GM19468 (cell line): ENCODE data around the gene SLC38A8.

ENCODE experiments used
- ATAC-seq: cut with Tn5 transposase; IDR thresholded peaks from one replicate; pipeline ENCODE4 v1.9.1; 2021; ENCODE audit warnings: mild to moderate bottlenecking, moderate library complexity, moderate number of reproducible peaks; ENCODE audit not compliant: unreplicated experiment; ENCODE audit errors: extremely low read depth

SLC38A8 gene

GRCh38 chr16:84042308-84042878 lies at the start of gene SLC38A8:
Gene SLC38A8 (minus strand): TSS chr16:84042795. CDS start chr16:84042157, 638 bp downstream.
- no peak for ATAC-seq

DNA sequence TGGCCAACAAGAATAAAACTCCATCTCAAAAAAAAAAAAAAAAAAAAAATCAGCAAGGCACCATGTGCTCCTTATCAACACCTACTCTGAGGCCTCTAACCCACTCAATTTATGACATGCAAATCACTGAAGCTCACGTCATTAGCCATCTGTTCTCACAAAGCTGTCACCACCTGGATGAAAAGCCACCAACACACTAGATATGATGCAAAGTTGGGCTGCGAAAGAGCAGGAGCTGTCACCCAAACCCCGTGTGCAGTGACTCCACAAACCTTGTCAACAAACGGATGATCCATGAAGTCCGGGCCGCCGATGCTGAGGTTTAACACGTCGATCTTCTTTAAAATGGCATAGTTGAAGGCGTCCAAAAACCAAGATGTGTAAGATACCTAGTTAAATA lies 48.9 kb upstream of the SLC38A8 start:
- no peak for ATAC-seq

GRCh38 chr16:84090211-84090610 lies 47.6 kb upstream of the SLC38A8 start:
- ATAC-seq: no peak

GRCh38 chr16:84088695-84089395 lies 46.2 kb upstream of the SLC38A8 start:
- ATAC-seq: peak; percentile 47

GRCh38 chr16:84087466-84088151 lies 45.0 kb upstream of the SLC38A8 start:
- no peak for ATAC-seq

DNA sequence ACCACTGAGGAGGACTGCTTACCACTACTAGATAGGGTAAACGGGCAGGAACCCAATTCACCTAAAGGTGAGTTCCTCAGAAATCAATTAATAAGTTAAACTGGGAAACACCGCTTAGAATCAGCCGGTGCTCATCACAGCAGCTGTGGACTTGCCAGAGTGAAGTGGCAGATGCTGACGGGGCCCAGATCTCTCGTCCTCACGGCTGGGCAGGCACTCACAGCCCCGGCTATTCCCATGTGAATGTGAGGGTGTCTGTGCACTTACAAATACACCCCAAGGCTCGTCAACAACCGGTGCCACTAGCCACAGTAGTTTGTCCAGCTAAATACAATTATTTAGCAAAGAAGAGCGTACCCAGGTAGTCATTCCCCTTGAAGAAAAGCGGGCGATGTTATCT lies 44.4 kb upstream of the SLC38A8 start:
- ATAC-seq: no peak

DNA sequence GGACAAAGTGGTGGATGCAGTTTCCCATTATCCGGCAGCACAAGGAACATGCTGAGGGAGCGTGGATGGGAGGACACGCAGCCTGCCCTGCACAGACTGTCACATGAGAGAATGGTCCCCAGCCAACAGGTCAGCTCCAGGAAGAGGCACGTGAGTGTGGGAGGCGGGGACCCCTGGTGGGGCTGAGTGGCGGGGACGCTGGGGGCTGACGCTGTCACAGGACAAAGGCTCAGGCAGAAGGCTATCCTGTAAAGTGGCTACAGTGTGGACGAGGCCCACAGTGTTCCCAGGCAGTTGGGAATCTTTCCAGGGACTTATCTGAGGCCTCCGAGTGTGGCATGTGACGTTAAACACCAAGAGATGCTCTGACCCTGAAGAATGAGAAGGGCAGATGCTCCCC lies 43.7 kb upstream of the SLC38A8 start:
- ATAC-seq: no peak

DNA sequence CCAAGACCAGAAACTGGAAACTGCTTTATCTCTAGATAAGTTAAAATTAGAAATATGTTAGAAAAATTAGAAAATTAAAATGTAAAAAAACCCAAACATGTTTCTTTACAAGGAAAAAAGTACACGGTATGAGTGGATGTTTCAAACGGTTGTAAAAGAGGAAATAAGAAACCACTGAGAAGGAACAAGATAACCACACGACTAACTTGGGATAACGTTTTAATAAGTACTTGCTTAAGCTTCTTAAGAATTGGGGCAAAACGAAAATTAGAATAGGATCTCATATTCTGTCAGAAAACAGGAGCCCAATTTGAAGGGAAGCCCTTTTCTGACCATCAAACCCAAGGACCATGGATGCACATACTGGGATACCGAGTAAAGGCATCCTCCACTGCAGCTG lies 43.2 kb upstream of the SLC38A8 start:
- no peak for ATAC-seq

GRCh38 chr16:84085271-84085667 lies 42.7 kb upstream of the SLC38A8 start:
- no peak for ATAC-seq

DNA sequence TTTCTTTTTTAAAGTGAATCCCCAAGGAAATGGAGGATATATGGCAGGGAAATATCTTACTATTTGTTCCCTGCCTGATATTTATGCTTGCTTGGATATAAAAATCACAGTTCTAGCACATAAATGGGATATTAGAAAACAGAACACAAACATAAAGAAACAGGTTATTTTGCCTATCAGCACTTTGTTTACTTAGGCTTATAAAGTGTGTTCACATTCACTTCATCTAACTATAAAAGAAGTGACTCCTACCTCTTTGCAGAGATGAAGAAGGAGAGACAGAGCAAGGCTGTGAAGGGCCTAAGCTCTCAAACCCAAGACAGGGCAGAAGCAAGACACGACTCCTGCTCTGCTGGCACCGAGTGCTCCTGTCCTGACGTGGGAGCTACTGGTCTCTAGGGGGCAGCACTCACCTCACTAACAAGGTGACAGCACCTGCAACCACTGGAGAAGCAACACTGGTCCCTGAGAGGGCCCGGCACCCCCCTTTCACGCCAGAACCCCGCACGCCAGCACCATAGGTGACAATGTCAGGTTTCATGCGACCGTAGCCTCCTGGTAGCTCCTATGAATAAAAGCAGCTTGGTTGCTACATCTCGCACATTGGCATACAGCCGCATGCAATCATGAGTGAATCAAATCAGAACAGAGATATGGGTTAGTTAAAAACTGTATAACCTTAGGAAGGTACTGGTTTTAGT lies 42.1 kb upstream of the SLC38A8 start:
- ATAC-seq: no peak

GRCh38 chr16:84082835-84083569 lies 40.4 kb upstream of the SLC38A8 start:
- no peak for ATAC-seq

GRCh38 chr16:84082110-84082509 lies 39.5 kb upstream of the SLC38A8 start:
- ATAC-seq: no peak

- no peak for ATAC-seq
Measured at GRCh38 chr16:84081446-84081989, 38.9 kb upstream of the SLC38A8 start.

DNA sequence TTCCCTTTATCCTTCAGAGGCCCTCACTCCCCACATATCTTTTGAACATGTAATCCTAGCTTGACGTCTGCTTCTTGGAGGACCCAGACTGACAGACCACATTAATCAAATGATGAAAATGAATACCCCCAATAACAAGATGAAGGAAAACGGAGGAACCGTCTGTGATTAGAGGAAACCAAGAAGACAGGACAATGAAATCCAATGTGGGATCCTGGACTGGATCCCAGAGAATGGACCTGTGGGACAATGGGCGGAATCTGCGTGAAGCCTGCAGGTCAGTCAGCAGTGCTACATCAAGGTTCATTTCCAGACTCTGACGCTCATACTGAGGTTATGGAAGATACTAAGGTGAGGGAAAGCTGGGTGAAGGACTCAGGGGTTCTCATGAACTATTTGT lies 38.2 kb upstream of the SLC38A8 start:
- ATAC-seq: no peak

DNA sequence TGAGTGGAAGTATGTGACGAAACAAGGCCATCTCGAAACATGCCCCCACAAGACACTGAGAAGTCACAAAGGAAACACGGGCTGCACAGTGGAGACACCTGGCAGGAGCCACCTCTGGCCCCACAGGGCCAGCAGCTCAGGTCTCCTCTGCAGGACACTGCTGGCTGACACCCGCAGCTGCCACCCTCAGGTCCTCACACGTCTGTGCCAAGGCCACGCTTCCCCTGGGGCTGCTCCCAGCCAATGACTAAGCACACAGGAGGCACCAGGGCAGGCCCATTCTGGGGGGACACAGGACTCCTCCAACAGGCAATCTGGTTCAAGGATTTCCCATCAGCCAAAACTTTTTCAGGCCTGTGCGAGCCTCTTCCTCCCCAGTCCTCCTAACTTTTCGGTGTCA lies 37.8 kb upstream of the SLC38A8 start:
- no peak for ATAC-seq

- no peak for ATAC-seq
Measured at GRCh38 chr16:84079664-84080063, 37.1 kb upstream of the SLC38A8 start.

GRCh38 chr16:84075376-84075775 lies 32.8 kb upstream of the SLC38A8 start:
- ATAC-seq: no peak

DNA sequence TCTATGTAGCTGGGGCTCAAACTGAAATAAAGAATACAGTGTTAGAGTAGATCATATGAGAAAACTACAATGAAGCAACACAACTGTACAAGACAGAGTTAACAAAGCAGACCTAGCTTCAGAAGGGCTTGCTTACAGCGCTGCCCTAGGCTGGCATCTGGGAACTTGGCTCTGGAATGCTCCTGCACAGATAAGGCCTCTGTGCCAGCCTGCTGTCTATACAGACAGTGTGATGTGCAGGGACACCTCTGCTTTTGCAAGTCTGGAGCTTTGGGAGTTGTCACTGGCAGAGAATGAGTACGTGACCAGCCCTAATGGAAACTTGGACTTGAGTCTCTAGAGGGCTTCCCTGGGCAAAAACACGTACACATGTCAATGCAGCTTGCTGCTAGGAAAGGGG lies 32.1 kb upstream of the SLC38A8 start:
- ATAC-seq: no peak

- no peak for ATAC-seq
Measured at GRCh38 chr16:84072014-84072413, 29.4 kb upstream of the SLC38A8 start.

DNA sequence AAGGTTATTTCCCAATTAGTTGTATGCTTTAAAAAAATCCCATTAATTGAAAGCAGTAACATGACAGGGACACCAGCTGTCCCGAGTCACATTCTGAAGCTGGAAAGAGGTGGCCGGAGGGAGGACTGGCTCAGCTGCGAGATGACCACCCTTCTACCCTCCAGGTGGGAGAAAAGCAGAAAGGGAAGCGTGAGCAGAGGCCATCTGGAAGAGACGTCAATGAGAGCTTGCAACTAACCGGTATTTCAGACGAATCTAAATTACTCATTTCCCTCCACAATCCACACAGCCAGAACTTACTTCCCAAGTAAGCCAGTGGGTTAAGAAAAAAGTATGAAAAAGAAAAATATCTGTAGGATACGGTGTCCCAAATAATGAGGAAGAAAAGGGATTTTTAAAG lies 28.5 kb upstream of the SLC38A8 start:
- ATAC-seq: no peak
